Endothelial cell of umbilical vein (primary cell): ENCODE data around the gene ZP2.

Experiments used
- CTCF ChIP-seq, 2 donors: IDR thresholded peaks; 1 replicate in 1 of 2; 2 replicates in 1 of 2; pipeline ENCODE4 v1.5.1; 2011; ENCODE audit warnings: low read length in 2 of 2, mild to moderate bottlenecking in 2 of 2, moderate library complexity in 2 of 2, control low read depth in 1 of 2, inconsistent platforms in 1 of 2, low read depth in 1 of 2; ENCODE audit not compliant: insufficient read depth in 1 of 2; ENCODE audit errors: extremely low read depth in 1 of 2
- TF ChIP-seq, protein P1 (sequence below): IDR thresholded peaks from 2 replicates; pipeline ENCODE4 v1.6.1; 2011; ENCODE audit not compliant: insufficient read depth, insufficient read length

DNA sequence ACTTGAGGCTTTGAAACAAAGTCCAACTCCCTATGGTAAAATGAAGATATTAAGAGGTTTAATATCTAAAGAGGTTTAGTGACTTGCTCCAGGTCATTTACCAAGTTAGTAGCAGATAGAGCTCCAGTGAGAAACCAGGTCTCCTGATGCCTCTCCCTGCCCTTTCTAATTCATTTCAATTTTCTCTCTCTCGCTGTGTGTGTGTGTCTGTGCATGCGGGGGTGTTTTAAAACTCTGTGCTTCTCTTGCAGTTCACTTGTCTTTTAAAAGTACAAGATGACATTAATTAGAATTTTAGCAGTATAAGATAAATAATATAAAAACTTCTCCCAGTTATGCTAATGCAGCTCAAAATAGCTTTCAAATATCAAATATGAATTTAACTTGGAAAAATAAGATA is 8.2 kb upstream of the ZP2 start:
- TF ChIP-seq, protein P1, sequence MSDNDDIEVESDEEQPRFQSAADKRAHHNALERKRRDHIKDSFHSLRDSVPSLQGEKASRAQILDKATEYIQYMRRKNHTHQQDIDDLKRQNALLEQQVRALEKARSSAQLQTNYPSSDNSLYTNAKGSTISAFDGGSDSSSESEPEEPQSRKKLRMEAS: no peak
- TF ChIP-seq CTCF (IDR thresholded peaks at IDR 0.05; ENCODE audit: extremely low read depth in 1 of 2, insufficient read depth in 1 of 2, low read depth in 1 of 2, low read length in 2 of 2): no peak
